Measurements from ENCODE around the gene INSIG1. TPM values are rescaled to one million over a fixed set of nuclear protein-coding genes. Genes with fewer than 3 reads are reported as not detected.

The INSIG1 gene
- total and polyA plus RNA-seq, 9 donors = 15.7 to 25.1 (median 24.0) TPM

DNA sequence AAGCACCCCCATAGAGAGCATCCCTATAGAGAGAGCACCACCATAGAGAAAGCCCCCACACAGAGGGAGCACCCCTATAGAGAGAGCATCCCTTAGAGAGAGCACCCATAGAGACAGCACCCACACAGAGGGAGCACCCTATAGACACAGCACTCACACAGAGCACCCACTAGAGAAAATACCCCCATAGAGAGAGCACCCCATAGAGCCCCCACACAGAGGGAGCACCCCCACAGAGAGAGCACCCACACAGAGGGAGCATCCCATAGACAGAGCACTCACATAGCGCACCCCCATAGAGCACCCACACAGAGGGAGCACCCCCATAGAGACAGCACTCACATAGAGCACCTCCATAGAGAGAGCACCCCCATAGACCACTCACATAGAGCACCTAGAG is 48.6 kb downstream of the INSIG1 start:
- H3K4me1 ChIP-seq (ENCODE audit: control insufficient read depth, insufficient read depth, low read length) = peaks cover 9% of the 10 kb centered on the region
- H3K36me3 ChIP-seq (ENCODE audit: control insufficient read depth, insufficient read depth, low read length) = no peaks in the 10 kb centered on the region
- H3K27me3 ChIP-seq (ENCODE audit: control insufficient read depth, insufficient read depth, low read length) = peaks cover 29% of the 10 kb centered on the region
- no peak overlapping the region for H3K4me3 ChIP-seq (ENCODE audit: low read length)
- no peak for DNase-seq
- H3K9me3 ChIP-seq (replicated peaks; ENCODE audit: control insufficient read depth, low read depth, low read length) = no peaks in the 10 kb centered on the region
- WGBS (ENCODE audit: insufficient coverage) = no CpG with 5 or more reads among the region's 1 CpG
- H3K27ac ChIP-seq (ENCODE audit: low read length) = no peak overlapping the region

DNA sequence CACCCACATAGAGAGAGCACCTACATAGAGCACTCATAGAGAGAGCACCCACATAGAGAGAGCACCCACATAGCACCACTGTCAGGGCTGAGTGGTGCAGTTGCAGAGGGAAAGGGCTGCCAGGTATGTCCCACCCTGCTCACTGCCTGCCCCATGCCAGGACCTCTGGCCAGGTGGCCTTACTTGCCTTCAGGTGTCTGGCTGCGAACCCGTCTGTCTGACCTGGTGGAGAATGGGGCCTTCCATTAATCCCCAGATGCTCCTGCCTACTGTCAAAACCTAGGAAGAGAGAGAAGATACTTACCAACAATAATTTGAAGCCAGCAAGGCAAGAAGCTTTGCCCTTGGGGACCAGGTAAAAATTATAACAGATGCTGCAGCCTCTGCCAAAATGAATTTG is 51.1 kb downstream of the INSIG1 start:
- H3K4me3 ChIP-seq (ENCODE audit: low read length) = no peak overlapping the region
- H3K27ac ChIP-seq (ENCODE audit: low read length) = no peak overlapping the region
- DNase-seq = no peak
- H3K4me1 ChIP-seq (ENCODE audit: control insufficient read depth, insufficient read depth, low read length) = peaks cover 9% of the 10 kb centered on the region
- no peaks in the 10 kb centered on the region for H3K9me3 ChIP-seq (replicated peaks; ENCODE audit: control insufficient read depth, low read depth, low read length)
- peaks cover 23% of the 10 kb centered on the region for H3K27me3 ChIP-seq (ENCODE audit: control insufficient read depth, insufficient read depth, low read length)
- no peaks in the 10 kb centered on the region for H3K36me3 ChIP-seq (ENCODE audit: control insufficient read depth, insufficient read depth, low read length)
- WGBS (ENCODE audit: insufficient coverage) = no CpG with 5 or more reads among the region's 2 CpGs

DNA sequence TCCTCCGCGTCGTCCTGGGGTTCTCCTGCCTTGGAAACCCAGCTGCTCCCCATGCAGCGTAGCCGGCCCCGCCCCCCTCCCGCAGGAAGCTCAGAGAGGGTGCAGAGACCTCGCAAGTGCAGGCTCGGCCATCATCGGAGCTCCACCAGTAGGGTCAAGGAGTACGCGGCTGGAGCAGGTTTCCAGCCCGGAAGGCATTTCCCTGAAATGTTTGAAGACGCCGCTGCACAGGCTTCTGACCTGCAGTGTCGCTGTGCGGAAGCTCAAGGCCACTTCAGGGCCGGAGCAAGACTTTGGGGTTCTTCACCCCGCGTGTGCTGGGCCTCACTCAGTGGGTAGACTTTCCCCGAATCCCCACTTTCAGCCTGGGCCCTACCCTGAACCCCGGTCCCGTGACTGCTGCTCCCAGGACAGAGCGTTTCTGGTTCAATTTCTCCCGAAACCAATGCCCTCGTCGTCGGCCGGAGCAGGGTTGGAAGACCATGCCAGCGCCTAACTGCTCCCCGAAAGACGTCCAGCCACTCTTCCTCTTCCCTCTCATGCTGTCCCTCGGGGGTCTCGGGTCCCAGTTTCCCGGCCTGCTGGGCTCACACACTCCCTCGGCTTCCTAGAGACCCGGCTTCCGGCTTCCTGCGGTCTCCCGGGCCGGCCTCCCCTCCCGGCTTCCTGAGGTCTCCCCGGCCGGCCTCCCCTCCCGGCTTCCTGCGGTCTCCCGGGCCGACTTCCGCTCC is 52.1 kb downstream of the INSIG1 start:
- H3K27me3 ChIP-seq (ENCODE audit: control insufficient read depth, insufficient read depth, low read length) = peaks cover 23% of the 10 kb centered on the region
- no peak overlapping the region for H3K4me3 ChIP-seq (ENCODE audit: low read length)
- peaks cover 6% of the 10 kb centered on the region for H3K4me1 ChIP-seq (ENCODE audit: control insufficient read depth, insufficient read depth, low read length)
- H3K36me3 ChIP-seq (ENCODE audit: control insufficient read depth, insufficient read depth, low read length) = no peaks in the 10 kb centered on the region
- no peaks in the 10 kb centered on the region for H3K9me3 ChIP-seq (replicated peaks; ENCODE audit: control insufficient read depth, low read depth, low read length)
- H3K27ac ChIP-seq (ENCODE audit: low read length) = no peak overlapping the region
- no peak for DNase-seq
- 67% methylated on average over 44 of the region's 49 CpGs for WGBS (ENCODE audit: insufficient coverage)

DNA sequence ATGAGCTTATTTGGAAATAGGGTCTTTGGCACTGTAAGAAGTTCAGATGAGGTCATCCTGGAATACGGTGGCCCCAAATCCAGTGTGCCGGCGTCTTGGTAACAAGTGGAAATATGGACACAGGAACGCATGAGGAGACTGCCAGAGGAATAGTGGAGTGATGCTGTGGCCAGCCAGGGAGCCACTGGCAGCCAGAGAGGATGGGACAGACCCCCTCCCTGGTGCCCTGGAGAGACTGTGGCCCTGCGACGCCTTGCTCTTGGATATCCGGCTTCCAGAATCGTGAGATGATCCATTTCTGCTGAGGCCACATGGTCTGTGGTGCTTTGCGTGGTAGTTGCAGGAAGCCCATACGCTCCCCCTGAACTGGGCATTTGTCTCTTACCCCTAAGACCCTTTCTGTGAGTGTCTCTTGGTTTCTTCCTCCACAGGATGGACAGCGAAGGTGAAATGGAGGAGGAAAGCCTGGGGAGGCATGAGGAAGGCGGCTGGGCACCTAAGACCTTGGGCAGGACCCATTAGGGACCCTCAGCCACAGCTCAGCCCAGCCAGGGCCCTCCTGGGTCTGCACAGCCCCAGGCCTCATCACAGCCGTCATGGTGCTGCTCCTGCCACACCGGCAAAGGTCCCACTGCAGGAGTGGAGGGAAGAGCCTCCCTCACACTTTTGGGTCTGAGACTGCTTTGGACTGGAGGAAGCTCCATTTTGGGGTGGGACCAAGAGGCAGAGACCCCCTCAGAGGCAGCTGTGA is 53.6 kb downstream of the INSIG1 start:
- WGBS (ENCODE audit: insufficient coverage) = 75% methylated on average over 8 of the region's 14 CpGs
- peaks cover 23% of the 10 kb centered on the region for H3K27me3 ChIP-seq (ENCODE audit: control insufficient read depth, insufficient read depth, low read length)

DNA sequence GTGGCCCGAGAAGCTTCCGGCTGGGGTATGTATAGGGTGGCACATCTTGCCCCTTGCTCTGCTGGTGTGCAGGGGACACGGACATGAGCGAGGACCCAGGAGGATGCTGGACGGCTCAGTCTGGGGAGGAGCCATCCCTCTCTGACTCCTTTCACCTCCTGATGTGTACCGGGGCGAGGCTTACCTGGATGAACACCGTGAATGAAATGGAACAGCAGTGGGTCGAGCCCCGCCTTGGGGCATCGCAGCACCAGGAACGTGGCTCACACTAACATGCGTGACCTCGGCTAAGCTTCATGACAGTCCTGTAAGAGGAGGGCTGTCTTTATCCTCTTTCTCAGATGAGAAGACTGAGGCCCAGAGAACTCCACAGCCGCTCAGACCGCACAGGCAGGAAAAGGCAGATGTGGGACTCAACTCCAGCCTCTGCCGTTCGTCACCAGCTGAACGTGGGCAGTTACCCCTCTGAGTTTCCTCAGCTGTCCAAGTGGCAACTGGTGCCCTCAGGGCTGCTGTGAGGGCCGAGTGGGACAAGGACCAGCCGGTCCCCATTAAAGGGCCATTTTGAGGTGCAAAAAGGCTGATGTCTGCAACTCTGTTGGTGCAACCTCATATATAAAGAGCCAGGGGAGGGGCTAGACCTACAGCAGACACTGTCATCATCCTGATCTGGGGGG is 54.5 kb downstream of the INSIG1 start:
- no peaks in the 10 kb centered on the region for H3K36me3 ChIP-seq (ENCODE audit: control insufficient read depth, insufficient read depth, low read length)
- WGBS (ENCODE audit: insufficient coverage) = 75% methylated on average over 20 of the region's 21 CpGs
- H3K4me3 ChIP-seq (ENCODE audit: low read length) = no peak overlapping the region

More for the DNA sequence above, 53.6 kb downstream of the INSIG1 start:
- Histone ChIP-seq H3K9me3 (replicated peaks; ENCODE audit: control insufficient read depth, low read depth, low read length) (no peaks in the 10 kb centered on the region), H3K4me1 (ENCODE audit: control insufficient read depth, insufficient read depth, low read length) (no peaks in the 10 kb centered on the region), H3K36me3 (ENCODE audit: control insufficient read depth, insufficient read depth, low read length) (no peaks in the 10 kb centered on the region), H3K27ac (ENCODE audit: low read length) (no peak overlapping the region), H3K4me3 (ENCODE audit: low read length) (no peak overlapping the region)
- no peak for DNase-seq

DNA sequence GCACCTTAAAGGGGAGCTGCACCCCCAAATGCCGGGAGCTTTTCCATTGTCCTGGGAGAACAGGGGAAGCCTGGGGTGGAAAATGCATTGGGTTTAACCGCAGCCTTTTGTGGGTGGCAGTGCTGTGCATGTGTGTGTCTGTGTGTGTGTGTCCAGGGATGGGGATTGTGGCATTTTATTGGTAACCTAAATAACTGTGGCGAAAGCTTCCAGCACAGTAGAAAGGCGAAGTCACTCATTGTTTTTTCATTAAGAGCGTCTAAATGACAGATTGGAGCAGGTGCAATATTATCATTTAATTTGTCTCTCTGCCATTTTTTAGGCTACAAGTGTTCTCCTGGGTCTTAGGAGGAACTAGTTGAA is 55.1 kb downstream of the INSIG1 start:
- no peaks in the 10 kb centered on the region for H3K36me3 ChIP-seq (ENCODE audit: control insufficient read depth, insufficient read depth, low read length)
- 75% methylated on average over 1 of the region's 5 CpGs for WGBS (ENCODE audit: insufficient coverage)
- H3K9me3 ChIP-seq (replicated peaks; ENCODE audit: control insufficient read depth, low read depth, low read length) = no peaks in the 10 kb centered on the region
- no peaks in the 10 kb centered on the region for H3K4me1 ChIP-seq (ENCODE audit: control insufficient read depth, insufficient read depth, low read length)
- peaks cover 31% of the 10 kb centered on the region for H3K27me3 ChIP-seq (ENCODE audit: control insufficient read depth, insufficient read depth, low read length)
- no peak overlapping the region for H3K4me3 ChIP-seq (ENCODE audit: low read length)
- DNase-seq = no peak
- H3K27ac ChIP-seq (ENCODE audit: low read length) = no peak overlapping the region

More for the DNA sequence above, 54.5 kb downstream of the INSIG1 start:
- no peak for DNase-seq
- Histone ChIP-seq H3K27ac (ENCODE audit: low read length) (no peak overlapping the region), H3K9me3 (replicated peaks; ENCODE audit: control insufficient read depth, low read depth, low read length) (no peaks in the 10 kb centered on the region), H3K4me1 (ENCODE audit: control insufficient read depth, insufficient read depth, low read length) (no peaks in the 10 kb centered on the region), H3K27me3 (ENCODE audit: control insufficient read depth, insufficient read depth, low read length) (peaks cover 27% of the 10 kb centered on the region)

DNA sequence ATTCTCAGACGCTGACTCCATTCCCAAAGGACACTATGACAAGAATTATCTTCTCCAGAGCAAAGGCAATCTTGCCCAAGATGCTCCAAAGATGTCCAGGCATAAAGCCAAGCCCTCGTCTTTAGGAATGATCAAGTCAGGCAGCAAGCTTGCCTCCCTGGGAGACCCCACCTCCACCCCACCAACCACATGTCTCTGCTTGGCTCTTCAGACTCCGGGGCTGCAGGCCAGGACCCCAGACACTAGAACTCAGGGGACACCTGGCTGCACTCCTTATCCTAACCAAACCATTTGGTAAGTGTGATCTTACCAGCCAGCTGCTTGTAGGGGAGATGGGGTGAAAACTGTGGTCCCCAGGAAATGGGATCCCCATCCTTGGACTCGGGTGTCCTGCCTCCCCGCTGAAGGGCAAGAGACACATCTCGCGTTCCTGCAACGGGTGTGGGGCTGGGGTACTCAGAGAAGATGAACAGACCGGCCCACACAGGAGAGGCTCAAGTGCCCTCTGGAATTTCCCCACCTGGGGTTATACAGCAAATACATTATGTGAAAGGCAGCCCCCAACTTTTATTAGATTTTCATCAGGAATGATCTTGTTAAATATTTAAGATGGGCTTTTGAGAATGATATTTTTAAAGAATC is 55.7 kb downstream of the INSIG1 start:
- DNase-seq = no peak
- H3K9me3 ChIP-seq (replicated peaks; ENCODE audit: control insufficient read depth, low read depth, low read length) = no peaks in the 10 kb centered on the region
- H3K27ac ChIP-seq (ENCODE audit: low read length) = no peak overlapping the region
- H3K4me1 ChIP-seq (ENCODE audit: control insufficient read depth, insufficient read depth, low read length) = no peaks in the 10 kb centered on the region
- H3K27me3 ChIP-seq (ENCODE audit: control insufficient read depth, insufficient read depth, low read length) = peaks cover 38% of the 10 kb centered on the region
- H3K36me3 ChIP-seq (ENCODE audit: control insufficient read depth, insufficient read depth, low read length) = no peaks in the 10 kb centered on the region
- WGBS (ENCODE audit: insufficient coverage) = 49% methylated on average over 4 of the region's 9 CpGs
- no peak overlapping the region for H3K4me3 ChIP-seq (ENCODE audit: low read length)

DNA sequence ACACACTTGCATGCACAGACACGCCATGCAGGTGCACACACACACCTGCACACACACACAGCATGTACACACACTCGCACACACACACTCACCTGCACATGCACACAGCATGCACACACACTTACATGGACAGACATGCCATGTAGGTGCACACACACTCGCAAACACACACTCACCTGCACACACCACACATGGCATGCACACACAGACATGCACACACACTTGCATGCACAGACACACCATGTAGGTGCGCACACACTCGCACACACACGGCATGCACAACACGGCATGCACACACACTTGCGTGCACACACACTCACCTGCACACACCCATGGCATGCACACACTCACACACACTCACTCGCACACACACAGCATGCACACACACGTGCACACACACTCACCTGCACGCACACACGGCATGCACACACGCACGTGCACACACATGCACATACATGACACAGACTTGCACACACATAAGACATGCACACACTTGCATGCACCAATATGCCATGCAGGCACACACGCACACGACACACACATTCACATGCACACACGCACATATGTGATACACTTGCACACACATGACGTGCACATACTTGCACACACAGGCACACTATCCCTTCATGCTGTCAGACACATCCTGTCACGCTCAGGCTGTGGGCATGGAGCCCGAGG is 56.8 kb downstream of the INSIG1 start:
- Histone ChIP-seq H3K27ac (ENCODE audit: low read length) (no peak overlapping the region), H3K27me3 (ENCODE audit: control insufficient read depth, insufficient read depth, low read length) (peaks cover 45% of the 10 kb centered on the region), H3K4me3 (ENCODE audit: low read length) (no peak overlapping the region), H3K36me3 (ENCODE audit: control insufficient read depth, insufficient read depth, low read length) (no peaks in the 10 kb centered on the region), H3K9me3 (replicated peaks; ENCODE audit: control insufficient read depth, low read depth, low read length) (no peaks in the 10 kb centered on the region), H3K4me1 (ENCODE audit: control insufficient read depth, insufficient read depth, low read length) (no peaks in the 10 kb centered on the region)
- WGBS (ENCODE audit: insufficient coverage) = 82% methylated on average over 17 of the region's 20 CpGs
- no peak for DNase-seq

DNA sequence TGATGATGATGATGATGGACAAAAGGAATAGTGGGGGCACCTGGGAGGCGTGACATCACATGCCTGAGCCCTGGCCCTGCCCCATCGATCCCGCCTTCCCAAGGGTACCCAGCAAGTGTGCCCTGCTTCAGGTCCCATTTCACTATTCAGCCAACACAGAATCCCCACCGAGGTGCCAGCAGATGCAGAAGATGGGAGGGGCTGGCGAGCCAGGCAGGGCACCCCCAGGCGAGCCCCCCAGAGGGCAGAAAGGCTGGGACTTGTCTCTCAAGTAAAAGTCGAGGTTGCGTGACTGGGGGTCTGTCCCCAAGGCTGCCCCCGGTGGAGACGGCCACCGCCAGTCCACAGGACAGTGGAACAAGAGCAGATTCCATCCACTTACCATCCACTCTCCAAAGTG is 57.5 kb downstream of the INSIG1 start:
- Histone ChIP-seq H3K4me1 (ENCODE audit: control insufficient read depth, insufficient read depth, low read length) (no peaks in the 10 kb centered on the region), H3K27me3 (ENCODE audit: control insufficient read depth, insufficient read depth, low read length) (peaks cover 47% of the 10 kb centered on the region), H3K36me3 (ENCODE audit: control insufficient read depth, insufficient read depth, low read length) (no peaks in the 10 kb centered on the region), H3K27ac (ENCODE audit: low read length) (no peak overlapping the region), H3K9me3 (replicated peaks; ENCODE audit: control insufficient read depth, low read depth, low read length) (no peaks in the 10 kb centered on the region), H3K4me3 (ENCODE audit: low read length) (no peak overlapping the region)
- WGBS (ENCODE audit: insufficient coverage) = 80% methylated on average over 8 of the region's 11 CpGs
- DNase-seq = no peak

Measured in muscle of leg (tissue), 11 donors.